HEK293 (cell line): ENCODE results near the gene ADGRB3.

Experiments
- CTCF ChIA-PET: fragments of 350-600 bp; formaldehyde crosslinking; extraction: SDS; loops from one replicate; lab custom pipeline; 2021; ENCODE audit warnings: antibody characterized with exemption; lab: Yijun Ruan, JAX
- POLR2A ChIA-PET: fragments of 300-600 bp; formaldehyde crosslinking; extraction: SDS; loops from one replicate; lab custom pipeline; 2020; ENCODE audit warnings: antibody characterized with exemption, inconsistent platforms; lab: Yijun Ruan, JAX
- H3K27ac ChIP-seq: fragments of 200-500 bp; sonication (Bioruptor generic); 2 replicates; pipeline ENCODE4 v1.5.1; 2014; ENCODE audit warnings: low read depth, low read length, control low read depth, inconsistent platforms; ENCODE audit errors: extremely low read depth
- H3K36me3 ChIP-seq, 2 experiments: fragments of 200-500 bp in 1 of 2; sonication (Bioruptor generic) in 1 of 2; 1 replicate in 1 of 2; 2 replicates in 1 of 2; pipeline ENCODE4 v1.5.1; 2014 to 2017; ENCODE audit warnings: inconsistent platforms in 2 of 2, low read length in 2 of 2; ENCODE audit not compliant: control insufficient read depth in 2 of 2, insufficient read depth in 1 of 2
- H3K4me1 ChIP-seq: fragments of 200-500 bp; sonication (Bioruptor generic); 2 replicates; pipeline ENCODE4 v1.5.1; 2014; ENCODE audit warnings: mild to moderate bottlenecking, low read length, inconsistent platforms; ENCODE audit not compliant: control insufficient read depth, insufficient read depth
- H3K4me3 ChIP-seq: 2 replicates; pipeline ENCODE4 v1.5.1; 2011; ENCODE audit warnings: low read depth, mild to moderate bottlenecking, control low read depth, low read length, moderate library complexity
- H3K9me3 ChIP-seq: fragments of 200-500 bp; sonication (Bioruptor generic); 2 replicates; pipeline ENCODE4 v1.5.1; 2014; ENCODE audit warnings: low read depth, low read length, inconsistent platforms; ENCODE audit not compliant: control insufficient read depth, insufficient read depth
- AEBP2 ChIP-seq: fragments of 450-650 bp; formaldehyde crosslinking; IDR thresholded peaks from 2 replicates; pipeline ENCODE4 v1.5.1; 2016; ENCODE audit warnings: missing biosample characterization, missing genetic modification characterization, borderline replicate concordance
- BCL11B ChIP-seq: fragments of 450-650 bp; formaldehyde crosslinking; IDR thresholded peaks from 2 replicates; pipeline ENCODE4 v1.5.1; 2016; ENCODE audit warnings: low read depth, missing biosample characterization, missing genetic modification characterization
- KLF8 ChIP-seq: fragments of 450-650 bp; formaldehyde crosslinking; IDR thresholded peaks from 2 replicates; pipeline ENCODE4 v1.5.1; 2016; ENCODE audit warnings: missing biosample characterization, missing genetic modification characterization
- OVOL3 ChIP-seq: fragments of 450-650 bp; formaldehyde crosslinking; IDR thresholded peaks from 2 replicates; pipeline ENCODE4 v1.5.1; 2016; ENCODE audit warnings: missing biosample characterization, missing genetic modification characterization
- SCRT2 ChIP-seq: fragments of 450-650 bp; formaldehyde crosslinking; IDR thresholded peaks from 2 replicates; pipeline ENCODE4 v1.5.1; 2016; ENCODE audit warnings: missing biosample characterization, missing genetic modification characterization
- SP3 ChIP-seq: fragments of 450-650 bp; formaldehyde crosslinking; IDR thresholded peaks from 2 replicates; pipeline ENCODE4 v1.5.1; 2016; ENCODE audit warnings: missing biosample characterization, missing genetic modification characterization
- YY2 ChIP-seq: fragments of 450-650 bp; formaldehyde crosslinking; IDR thresholded peaks from 2 replicates; pipeline ENCODE4 v1.5.1; 2016; ENCODE audit warnings: missing biosample characterization, missing genetic modification characterization
- ZBTB17 ChIP-seq: fragments of 450-650 bp; formaldehyde crosslinking; IDR thresholded peaks from 2 replicates; pipeline ENCODE4 v1.5.1; 2016; ENCODE audit warnings: missing biosample characterization, missing genetic modification characterization
- ZBTB7A ChIP-seq: fragments of 450-650 bp; formaldehyde crosslinking; IDR thresholded peaks from 2 replicates; pipeline ENCODE4 v1.5.1; 2016; ENCODE audit warnings: low read depth, missing biosample characterization, missing genetic modification characterization
- ZNF221 ChIP-seq: fragments of 450-650 bp; formaldehyde crosslinking; IDR thresholded peaks from 2 replicates; pipeline ENCODE4 v1.5.1; 2017; ENCODE audit warnings: missing biosample characterization, missing genetic modification characterization, borderline replicate concordance
- ZNF24 ChIP-seq: fragments of 450-650 bp; formaldehyde crosslinking; IDR thresholded peaks from 2 replicates; pipeline ENCODE4 v1.5.1; 2016; ENCODE audit warnings: missing biosample characterization, missing genetic modification characterization
- ZNF248 ChIP-seq: fragments of 450-650 bp; formaldehyde crosslinking; IDR thresholded peaks from 2 replicates; pipeline ENCODE4 v1.5.1; 2017; ENCODE audit warnings: missing biosample characterization, missing genetic modification characterization
- ZNF266 ChIP-seq: fragments of 450-650 bp; formaldehyde crosslinking; IDR thresholded peaks from 2 replicates; pipeline ENCODE4 v1.5.1; 2016; ENCODE audit warnings: missing biosample characterization, missing genetic modification characterization, low read depth
- ZNF280D ChIP-seq: fragments of 450-650 bp; formaldehyde crosslinking; IDR thresholded peaks from 2 replicates; pipeline ENCODE4 v1.5.1; 2016; ENCODE audit warnings: missing biosample characterization, missing genetic modification characterization
- ZNF311 ChIP-seq: fragments of 450-650 bp; formaldehyde crosslinking; IDR thresholded peaks from 2 replicates; pipeline ENCODE4 v1.5.1; 2017; ENCODE audit warnings: missing biosample characterization, missing genetic modification characterization, borderline replicate concordance
- ZNF488 ChIP-seq: fragments of 450-650 bp; formaldehyde crosslinking; IDR thresholded peaks from 2 replicates; pipeline ENCODE4 v1.5.1; 2016; ENCODE audit warnings: missing biosample characterization, missing genetic modification characterization
- ZNF521 ChIP-seq: fragments of 450-650 bp; formaldehyde crosslinking; IDR thresholded peaks from 2 replicates; pipeline ENCODE4 v1.5.1; 2017; ENCODE audit warnings: missing biosample characterization, mild to moderate bottlenecking, missing genetic modification characterization
- ZNF624 ChIP-seq: fragments of 450-650 bp; formaldehyde crosslinking; IDR thresholded peaks from 2 replicates; pipeline ENCODE4 v1.5.1; 2017; ENCODE audit warnings: missing biosample characterization, missing genetic modification characterization
- ZNF639 ChIP-seq: fragments of 450-650 bp; formaldehyde crosslinking; IDR thresholded peaks from 2 replicates; pipeline ENCODE4 v1.5.1; 2016; ENCODE audit warnings: missing biosample characterization, missing genetic modification characterization
- ZNF768 ChIP-seq: fragments of 450-650 bp; formaldehyde crosslinking; IDR thresholded peaks from 2 replicates; pipeline ENCODE4 v1.5.1; 2018; ENCODE audit warnings: missing biosample characterization, mild to moderate bottlenecking, missing genetic modification characterization
- ZNF830 ChIP-seq: fragments of 450-650 bp; IDR thresholded peaks from 2 replicates; pipeline ENCODE4 v1.5.0; 2018; ENCODE audit warnings: missing biosample characterization, missing genetic modification characterization, low read depth, mild to moderate bottlenecking, moderate library complexity
- ZXDB ChIP-seq: fragments of 450-650 bp; formaldehyde crosslinking; IDR thresholded peaks from 2 replicates; pipeline ENCODE4 v1.5.1; 2016; ENCODE audit warnings: missing biosample characterization, missing genetic modification characterization

The ADGRB3 gene

GRCh38 chr6:69100772-69101171, 465.7 kb downstream of the ADGRB3 start (continued):
- TF ChIP-seq ZNF624 (tag by site-specific recombination) = no peak
- TF ChIP-seq ZXDB (tag by site-specific recombination) = no peak
- no peak for TF ChIP-seq ZNF221
- no peak for TF ChIP-seq ZNF311 (tag by site-specific recombination)
- no peak for TF ChIP-seq ZNF248 (tag by site-specific recombination)
- TF ChIP-seq OVOL3 (tag by site-specific recombination) = no peak
- TF ChIP-seq SP3 (tag by site-specific recombination) = no peak
- TF ChIP-seq ZNF768 (tag by site-specific recombination) = no peak

- TF ChIP-seq AEBP2 (tag by site-specific recombination) (no peak), KLF8 (tag by site-specific recombination) (no peak), ZBTB7A (tag by site-specific recombination) (no peak), ZNF830 (tag by site-specific recombination) (no peak), YY2 (tag by site-specific recombination) (no peak), ZNF488 (no peak), ZNF266 (tag by site-specific recombination) (no peak), ZBTB17 (tag by site-specific recombination) (no peak), SCRT2 (tag by site-specific recombination) (no peak), BCL11B (tag by site-specific recombination) (no peak), ZNF280D (tag by site-specific recombination) (no peak), ZNF24 (tag by site-specific recombination) (no peak), ZNF521 (no peak), ZNF624 (tag by site-specific recombination) (no peak), ZNF639 (tag by site-specific recombination) (no peak), ZNF221 (no peak)
- ChIA-PET CTCF (interaction anchor here (0.6 kb wide), 1 partner anchor 69 kb away, joined by 3 read pairs; no protein-coding TSS in a partner anchor), POLR2A (no interaction called here)
- no peak overlapping the region for H3K27ac ChIP-seq
- no peaks in the 10 kb centered on the region for H3K4me1 ChIP-seq
- no peaks in the 10 kb centered on the region for H3K36me3 ChIP-seq
- H3K9me3 ChIP-seq = no peaks in the 10 kb centered on the region
- no peak overlapping the region for H3K4me3 ChIP-seq
These were observed 467.3 kb downstream of the ADGRB3 start for GRCh38 chr6:69102416-69102815.
